Caco-2 (cell line): ENCODE results near the gene ASGR1. TPM values are rescaled to one million over a fixed set of nuclear protein-coding genes. Genes with fewer than 3 reads are reported as not detected.
"Not testable (repeated sequence)": the region's sequence is repeated elsewhere in the genome, so short reads cannot be mapped to it uniquely, and the experiment has no call there.

ENCODE experiments used
- BruUV-seq: library from RNA; stranded (reverse); fragments of 400-500 nt; replicated peaks from 2 replicates; lab custom pipeline; 2021; lab: Mats Ljungman, UMichigan
- CTCF ChIA-PET: fragments of 300-600 bp; sonication (Branson Sonifier 250); formaldehyde crosslinking; loops from one replicate; lab custom pipeline; 2022; ENCODE audit warnings: antibody characterized with exemption; lab: Charles Lee
- POLR2A ChIA-PET: fragments of 300-600 bp; sonication (Branson Sonifier 250); formaldehyde crosslinking; loops from one replicate; lab custom pipeline; 2022; ENCODE audit warnings: antibody characterized with exemption; lab: Charles Lee
- DNase-seq, 2 experiments: peaks; one replicate each; pipeline versions ENCODE4 v3.0.0 to v3.0.0-alpha.2; 2020 to 2022
- H3K27me3 ChIP-seq: replicated peaks from 2 replicates; pipeline ENCODE4 v1.6.0; 2011; ENCODE audit warnings: low read length; ENCODE audit not compliant: control insufficient read depth, insufficient read depth
- H3K36me3 ChIP-seq: 2 replicates; pipeline ENCODE4 v1.5.1; 2011; ENCODE audit warnings: low read length; ENCODE audit not compliant: control insufficient read depth, insufficient read depth
- H3K4me1 ChIP-seq: fragments of 250-450 bp; sonication (Bioruptor Pico); 2 replicates; pipeline ENCODE4 v1.5.1; 2020; ENCODE audit warnings: mild to moderate bottlenecking
- H3K4me3 ChIP-seq: 2 replicates; pipeline ENCODE4 v1.5.1; 2011; ENCODE audit warnings: low read depth, mild to moderate bottlenecking, control low read depth, low read length
- H3K9me3 ChIP-seq: fragments of 250-450 bp; sonication (Bioruptor Pico); 2 replicates; pipeline ENCODE4 v1.5.1; 2020; ENCODE audit warnings: mild to moderate bottlenecking, moderate library complexity
- H3K27ac Mint-ChIP-seq: one replicate; pipeline ENCODE4 v1.8.0; 2022; ENCODE audit warnings: mixed read lengths; ENCODE audit not compliant: unreplicated experiment
- H3K27me3 Mint-ChIP-seq: one replicate; pipeline ENCODE4 v1.8.0; 2022; ENCODE audit warnings: mixed read lengths; ENCODE audit not compliant: insufficient read depth, unreplicated experiment
- H3K36me3 Mint-ChIP-seq: one replicate; pipeline ENCODE4 v1.8.0; 2022; ENCODE audit warnings: mild to moderate bottlenecking, mixed read lengths; ENCODE audit not compliant: insufficient read depth, unreplicated experiment
- H3K4me1 Mint-ChIP-seq: one replicate; pipeline ENCODE4 v1.8.0; 2022; ENCODE audit warnings: low read depth, mixed read lengths; ENCODE audit not compliant: unreplicated experiment
- H3K4me3 Mint-ChIP-seq: one replicate; pipeline ENCODE4 v1.8.0; 2022; ENCODE audit warnings: mild to moderate bottlenecking, moderate library complexity, mixed read lengths; ENCODE audit not compliant: unreplicated experiment
- H3K9me3 Mint-ChIP-seq: one replicate; pipeline ENCODE4 v1.8.0; 2022; ENCODE audit warnings: mixed read lengths; ENCODE audit not compliant: unreplicated experiment
- CTCF ChIP-seq, 2 experiments: fragments of 200-600 bp in 1 of 2; IDR thresholded peaks; 1 replicate in 1 of 2; 2 replicates in 1 of 2; pipeline versions ENCODE4 v1.5.1 to v1.8.0; 2011 to 2022; ENCODE audit warnings: antibody characterized with exemption in 1 of 2, control low read depth in 1 of 2, inconsistent platforms in 1 of 2, low read depth in 1 of 2, low read length in 1 of 2, mild to moderate bottlenecking in 1 of 2, moderate library complexity in 1 of 2; ENCODE audit not compliant: insufficient read depth in 1 of 2, severe bottlenecking in 1 of 2, unreplicated experiment in 1 of 2
- intact Hi-C: fragments of 100-400 bp; cut with micrococcal nuclease; formaldehyde crosslinking; loops from one replicate; pipeline ENCODE4 v1.10.0; 2022; ENCODE audit not compliant: unreplicated experiment
- total RNA-seq: library from RNA; stranded (reverse); gene quantifications from 2 replicates; pipeline ENCODE4 v1.2.3, GENCODE V29; 2022

Gene ASGR1
- total RNA-seq, 1 experiment from 2014 or later = 9.2 TPM

DNA sequence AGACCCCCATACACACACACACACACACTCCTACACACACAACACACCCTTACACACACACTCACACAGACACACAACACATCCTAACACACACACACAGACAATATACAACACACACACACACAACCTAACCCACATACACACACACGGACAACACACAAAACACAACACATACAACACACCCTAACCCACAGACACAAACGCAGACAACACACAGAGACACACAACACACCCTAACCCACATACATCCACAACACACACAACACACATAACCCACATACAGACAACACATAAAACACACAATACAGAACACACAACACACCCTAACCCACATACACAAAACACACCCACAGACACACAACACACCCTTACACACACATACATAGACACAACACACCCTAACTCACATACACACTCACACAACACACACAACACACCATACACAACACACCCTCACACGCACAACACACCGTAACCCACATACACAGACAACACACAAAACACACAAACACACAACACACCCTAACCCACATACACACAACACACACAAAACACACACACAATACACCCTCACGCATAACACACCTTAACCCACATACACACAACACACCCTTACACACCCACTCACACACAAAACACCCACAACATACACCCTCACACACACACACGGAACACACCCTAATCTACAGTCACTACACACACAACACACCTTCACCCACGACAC lies 4.4 kb downstream of the ASGR1 start:
- Mint-ChIP-seq H3K27me3 (no peaks in the 10 kb centered on the region), H3K4me3 (no peak overlapping the region), H3K27ac (no peak overlapping the region), H3K4me1 (no peaks in the 10 kb centered on the region), H3K36me3 (no peaks in the 10 kb centered on the region), H3K9me3 (no peaks in the 10 kb centered on the region)
- no TSS peak for BruUV-seq
- H3K36me3 ChIP-seq = no peaks in the 10 kb centered on the region
- no peak for DNase-seq
- ChIA-PET CTCF (no interaction called here), POLR2A (no interaction called here)
- intact Hi-C loops = no loop called here
- H3K4me3 ChIP-seq = no peak overlapping the region
- no peaks in the 10 kb centered on the region for H3K27me3 ChIP-seq
- H3K4me1 ChIP-seq = no peaks in the 10 kb centered on the region
- no peak for TF ChIP-seq CTCF (IDR thresholded peaks at IDR 0.05; ENCODE audit: insufficient read depth in 1 of 2, low read depth in 1 of 2, low read length in 1 of 2, severe bottlenecking in 1 of 2, unreplicated experiment in 1 of 2)
- H3K9me3 ChIP-seq = no peaks in the 10 kb centered on the region

GRCh38 chr17:7173687-7174602 lies 5.2 kb downstream of the ASGR1 start:
- intact Hi-C loops = no loop called here
- CTCF ChIA-PET = no interaction called here
- no peak for DNase-seq
- Mint-ChIP-seq H3K9me3 (no peaks in the 10 kb centered on the region), H3K4me1 (no peaks in the 10 kb centered on the region), H3K4me3 (no peak overlapping the region), H3K36me3 (no peaks in the 10 kb centered on the region), H3K27ac (no peak overlapping the region), H3K27me3 (no peaks in the 10 kb centered on the region)
- Histone ChIP-seq H3K27me3 (no peaks in the 10 kb centered on the region), H3K4me3 (no peak overlapping the region), H3K4me1 (no peaks in the 10 kb centered on the region), H3K9me3 (no peaks in the 10 kb centered on the region), H3K36me3 (no peaks in the 10 kb centered on the region)
- BruUV-seq = no TSS peak
- no peak for TF ChIP-seq CTCF (IDR thresholded peaks at IDR 0.05; ENCODE audit: insufficient read depth in 1 of 2, low read depth in 1 of 2, low read length in 1 of 2, severe bottlenecking in 1 of 2, unreplicated experiment in 1 of 2)
- POLR2A ChIA-PET = no interaction called here

GRCh38 chr17:7172522-7173191 lies 6.5 kb downstream of the ASGR1 start:
- H3K27me3 Mint-ChIP-seq, BruUV-seq, H3K27ac Mint-ChIP-seq, intact Hi-C loops, H3K4me3 Mint-ChIP-seq, H3K36me3 Mint-ChIP-seq, H3K9me3 ChIP-seq, POLR2A ChIA-PET, H3K4me3 ChIP-seq, H3K4me1 ChIP-seq, H3K4me1 Mint-ChIP-seq, H3K27me3 ChIP-seq, CTCF ChIA-PET, H3K9me3 Mint-ChIP-seq, H3K36me3 ChIP-seq, DNase-seq: not testable (repeated sequence)

- BruUV-seq, H3K4me3 ChIP-seq, H3K36me3 ChIP-seq, CTCF ChIA-PET, DNase-seq, H3K9me3 ChIP-seq, H3K4me3 Mint-ChIP-seq, H3K9me3 Mint-ChIP-seq, H3K4me1 ChIP-seq, H3K27ac Mint-ChIP-seq, H3K27me3 Mint-ChIP-seq, H3K4me1 Mint-ChIP-seq, H3K27me3 ChIP-seq, intact Hi-C loops, H3K36me3 Mint-ChIP-seq: not testable (repeated sequence)
- POLR2A ChIA-PET = interaction anchor here (0.6 kb wide), 1 partner anchor 139 kb away, joined by 4 read pairs; no protein-coding TSS in a partner anchor
These were observed 9.6 kb downstream of the ASGR1 start for GRCh38 chr17:7169565-7169908.

- POLR2A ChIA-PET = interaction anchor here (0.6 kb wide), 1 partner anchor 138 kb away, joined by 4 read pairs; no protein-coding TSS in a partner anchor
- H3K9me3 Mint-ChIP-seq, H3K36me3 ChIP-seq: not testable (repeated sequence)
These were observed 10.2 kb downstream of the ASGR1 start for GRCh38 chr17:7168841-7169564.

More at GRCh38 chr17:7168841-7169564, 10.2 kb downstream of the ASGR1 start:
- DNase-seq, H3K4me1 Mint-ChIP-seq, H3K4me3 ChIP-seq, BruUV-seq, H3K27ac Mint-ChIP-seq, H3K4me1 ChIP-seq, intact Hi-C loops, H3K4me3 Mint-ChIP-seq, CTCF ChIA-PET, H3K9me3 ChIP-seq, H3K27me3 Mint-ChIP-seq, H3K36me3 Mint-ChIP-seq, H3K27me3 ChIP-seq: not testable (repeated sequence)
